Epithelial cell of proximal tubule (primary cell): ENCODE data around the gene PRODH. TPM values are rescaled to one million over a fixed set of nuclear protein-coding genes. Genes with fewer than 3 reads are reported as not detected.
"Not testable (repeated sequence)": the region's sequence is repeated elsewhere in the genome, so short reads cannot be mapped to it uniquely, and the experiment has no call there.

Experiments used
- DNase-seq: peaks from one replicate; pipeline ENCODE4 v3.0.0-alpha.2; 2011; ENCODE audit warnings: low read depth
- H3K4me3 ChIP-seq: 2 replicates; pipeline ENCODE4 v1.5.1; 2011; ENCODE audit warnings: low read depth, mild to moderate bottlenecking, low read length
- total RNA-seq: library from RNA; depleted of rRNA; stranded (reverse); fragments of >200 nt; gene quantifications from 2 replicates; pipeline ENCODE4 v1.2.3, GENCODE V29; 2015
- TF ChIP-seq, protein P1 (sequence below): conservative IDR thresholded peaks from 2 replicates; pipeline ENCODE4 v1.5.1; 2012; ENCODE audit warnings: low read depth, mild to moderate bottlenecking, low read length

PRODH gene
- total RNA-seq, 1 donor from 2014 or later: 2.1 TPM

- H3K4me3 ChIP-seq: no peak overlapping the region
- DNase-seq: no peak
Observed at GRCh38 chr22:18977824-18978425, 41.8 kb upstream of the PRODH start.

GRCh38 chr22:18976197-18976751 is 40.2 kb upstream of the PRODH start:
- TF ChIP-seq, protein P1, sequence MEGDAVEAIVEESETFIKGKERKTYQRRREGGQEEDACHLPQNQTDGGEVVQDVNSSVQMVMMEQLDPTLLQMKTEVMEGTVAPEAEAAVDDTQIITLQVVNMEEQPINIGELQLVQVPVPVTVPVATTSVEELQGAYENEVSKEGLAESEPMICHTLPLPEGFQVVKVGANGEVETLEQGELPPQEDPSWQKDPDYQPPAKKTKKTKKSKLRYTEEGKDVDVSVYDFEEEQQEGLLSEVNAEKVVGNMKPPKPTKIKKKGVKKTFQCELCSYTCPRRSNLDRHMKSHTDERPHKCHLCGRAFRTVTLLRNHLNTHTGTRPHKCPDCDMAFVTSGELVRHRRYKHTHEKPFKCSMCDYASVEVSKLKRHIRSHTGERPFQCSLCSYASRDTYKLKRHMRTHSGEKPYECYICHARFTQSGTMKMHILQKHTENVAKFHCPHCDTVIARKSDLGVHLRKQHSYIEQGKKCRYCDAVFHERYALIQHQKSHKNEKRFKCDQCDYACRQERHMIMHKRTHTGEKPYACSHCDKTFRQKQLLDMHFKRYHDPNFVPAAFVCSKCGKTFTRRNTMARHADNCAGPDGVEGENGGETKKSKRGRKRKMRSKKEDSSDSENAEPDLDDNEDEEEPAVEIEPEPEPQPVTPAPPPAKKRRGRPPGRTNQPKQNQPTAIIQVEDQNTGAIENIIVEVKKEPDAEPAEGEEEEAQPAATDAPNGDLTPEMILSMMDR: no peak
- no peak overlapping the region for H3K4me3 ChIP-seq
- no peak for DNase-seq

More at GRCh38 chr22:18977824-18978425, 41.8 kb upstream of the PRODH start:
- TF ChIP-seq, protein P1: no peak

DNA sequence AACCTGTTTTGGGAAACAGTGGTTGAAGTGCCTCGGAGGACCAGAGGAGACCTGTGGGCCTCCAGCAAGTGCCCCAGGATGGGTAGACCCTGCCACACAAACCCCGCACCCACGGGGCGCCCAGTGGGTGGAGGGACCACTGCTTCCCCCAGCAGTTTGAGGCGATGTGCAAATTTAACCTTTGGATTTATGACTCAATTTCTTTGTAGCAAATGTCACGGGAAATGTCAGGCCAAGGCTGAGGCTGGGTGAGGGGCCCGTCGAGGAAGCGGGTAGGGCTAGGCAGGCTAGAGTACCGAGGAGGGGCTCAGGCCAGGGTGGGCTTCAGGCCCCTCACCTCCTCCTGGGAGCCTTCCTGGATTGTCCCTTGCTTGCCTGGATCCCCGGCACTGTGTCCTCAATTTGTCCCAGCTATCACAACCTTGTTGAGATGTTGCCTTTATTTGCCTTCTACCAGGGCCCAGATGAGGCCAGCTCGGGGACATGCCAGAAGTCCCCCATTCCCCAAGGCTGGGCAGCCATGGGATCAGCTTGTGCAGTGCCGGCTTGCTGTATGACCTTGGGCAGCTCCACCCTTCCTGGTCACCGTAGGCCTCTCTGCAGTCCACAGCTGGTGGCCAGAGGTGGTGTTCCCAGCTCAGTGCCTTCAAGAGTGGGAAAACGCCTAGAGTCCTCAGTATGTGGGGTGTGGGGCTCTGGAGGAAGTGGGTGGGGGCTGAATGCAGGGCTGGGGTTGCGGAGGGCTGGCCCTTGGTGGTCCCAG is 39.5 kb upstream of the PRODH start:
- TF ChIP-seq, protein P1: no peak
- H3K4me3 ChIP-seq: no peak overlapping the region
- DNase-seq: no peak

GRCh38 chr22:18974477-18975180 is 38.5 kb upstream of the PRODH start:
- DNase-seq: no peak
- TF ChIP-seq, protein P1: no peak
- H3K4me3 ChIP-seq: no peak overlapping the region

DNA sequence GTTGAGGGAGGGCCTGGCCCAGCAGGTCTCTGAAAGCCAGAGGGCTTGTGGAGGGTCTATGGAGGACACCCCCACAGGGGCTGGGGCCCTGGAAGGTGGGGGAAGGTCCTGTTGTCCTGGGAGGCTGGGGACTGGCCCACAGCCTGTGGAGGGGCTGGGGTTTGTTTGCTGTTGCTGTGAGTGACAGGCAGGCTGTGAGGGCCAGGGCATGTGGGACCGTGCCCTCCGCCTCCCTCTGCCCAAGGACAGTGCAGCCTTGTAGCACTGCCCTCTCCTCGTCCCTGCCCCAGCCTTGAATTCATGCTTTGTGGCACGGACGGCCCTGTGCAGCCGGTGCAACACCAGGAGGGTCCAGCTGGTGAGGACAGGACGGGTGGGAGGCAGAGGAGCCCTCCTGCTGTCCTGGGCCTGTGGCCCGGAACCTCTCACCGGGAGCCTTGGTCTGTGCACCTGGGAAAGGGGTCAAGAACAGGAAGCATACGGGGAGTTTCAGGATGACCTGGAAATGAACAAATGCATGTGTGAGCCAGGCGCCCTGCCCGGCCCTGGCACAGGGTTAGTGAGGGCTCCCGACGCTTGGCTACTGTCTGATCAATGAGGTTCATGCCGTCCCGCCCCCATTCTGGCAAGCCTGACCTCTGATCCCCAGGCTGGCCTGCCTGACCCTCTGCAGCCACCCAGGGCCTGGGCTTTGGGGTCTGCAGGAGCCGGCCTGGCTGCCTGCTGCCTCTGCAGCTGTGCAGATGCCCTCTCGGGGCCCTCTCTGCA is 37.4 kb upstream of the PRODH start:
- DNase-seq: no peak
- TF ChIP-seq, protein P1: no peak
- H3K4me3 ChIP-seq: no peak overlapping the region

DNA sequence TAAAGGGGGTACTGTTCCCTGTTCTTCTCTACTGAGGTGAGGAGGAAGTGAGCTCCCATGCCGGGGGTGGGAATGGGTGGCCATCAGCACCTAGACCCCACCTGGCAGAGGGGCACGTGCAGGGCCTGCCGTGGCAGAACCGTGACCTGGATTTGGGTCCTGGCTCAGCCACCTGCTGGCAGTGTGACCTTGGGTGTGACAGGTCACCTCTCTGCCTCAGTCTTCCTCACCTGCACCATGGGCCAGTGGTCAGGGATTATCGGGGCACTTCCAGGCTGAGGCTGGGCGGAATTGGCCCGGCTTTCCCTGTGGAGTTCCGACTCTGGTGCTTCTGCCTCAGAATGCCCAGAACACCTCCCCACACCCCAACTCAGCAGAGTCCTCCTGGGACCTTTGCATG is 36.5 kb upstream of the PRODH start:
- not testable (repeated sequence) for DNase-seq, H3K4me3 ChIP-seq

DNA sequence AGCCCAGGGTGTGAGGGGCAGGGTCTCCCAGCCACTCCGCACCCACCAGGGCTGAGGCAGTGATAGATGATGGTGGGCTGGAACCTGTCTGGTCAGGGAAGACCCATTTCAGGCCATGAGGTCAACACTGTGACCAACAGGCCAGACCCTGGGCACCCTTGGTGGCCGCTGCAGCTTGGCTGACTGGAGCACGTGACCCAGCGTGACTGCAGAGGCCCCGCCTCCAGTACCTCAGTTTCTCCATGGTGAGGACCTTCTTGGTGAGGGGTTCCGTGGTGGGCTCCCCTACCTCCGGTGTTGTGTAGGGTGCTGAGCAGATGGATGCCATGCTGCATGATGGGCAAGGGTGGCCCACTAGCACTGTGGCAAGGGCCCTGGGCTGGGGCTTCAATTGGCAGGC is 35.9 kb upstream of the PRODH start:
- not testable (repeated sequence) for DNase-seq, H3K4me3 ChIP-seq
